Trophoblast cell (in vitro differentiated cells and primary cell): ENCODE measurements around the gene HGFAC.
"Not testable (repeated sequence)": the region's sequence is repeated elsewhere in the genome, so short reads cannot be mapped to it uniquely, and the experiment has no call there.

Experiments
- DNase-seq, 2 donors: peaks; one replicate each; pipeline ENCODE4 v3.0.0-alpha.2; 2016
- H2AFZ ChIP-seq: 2 replicates; pipeline ENCODE4 v1.6.1; 2013; ENCODE audit warnings: low read length, moderate library complexity, mild to moderate bottlenecking; ENCODE audit not compliant: insufficient read depth, poor library complexity
- H2AK5ac ChIP-seq: 2 replicates; pipeline ENCODE4 v1.6.1; 2013; ENCODE audit warnings: mild to moderate bottlenecking, low read length
- H2BK120ac ChIP-seq: 2 replicates; pipeline ENCODE4 v1.6.1; 2013; ENCODE audit warnings: low read length, mild to moderate bottlenecking, moderate library complexity; ENCODE audit not compliant: insufficient read depth, poor library complexity
- H2BK12ac ChIP-seq: 2 replicates; pipeline ENCODE4 v1.6.1; 2013; ENCODE audit warnings: mild to moderate bottlenecking, low read length, moderate library complexity
- H2BK5ac ChIP-seq: 2 replicates; pipeline ENCODE4 v1.6.1; 2013; ENCODE audit warnings: low read length, low read depth, moderate library complexity, mild to moderate bottlenecking; ENCODE audit not compliant: poor library complexity
- H3K14ac ChIP-seq: 2 replicates; pipeline ENCODE4 v1.6.1; 2013; ENCODE audit warnings: mild to moderate bottlenecking, low read length
- H3K18ac ChIP-seq: 2 replicates; pipeline ENCODE4 v1.6.1; 2013; ENCODE audit warnings: mild to moderate bottlenecking, low read length
- H3K23ac ChIP-seq: 2 replicates; pipeline ENCODE4 v1.6.1; 2013; ENCODE audit warnings: low read length
- H3K27ac ChIP-seq: 2 replicates; pipeline ENCODE4 v1.5.1; 2013; ENCODE audit warnings: low read depth, mild to moderate bottlenecking, inconsistent platforms, low read length, moderate library complexity
- H3K27me3 ChIP-seq: 2 replicates; pipeline ENCODE4 v1.6.1; 2013; ENCODE audit warnings: inconsistent platforms, mild to moderate bottlenecking, low read length, moderate library complexity; ENCODE audit not compliant: insufficient read depth
- H3K36me3 ChIP-seq, 2 experiments: 1 replicate in 1 of 2; 2 replicates in 1 of 2; pipeline ENCODE4 v1.6.1; 2013; ENCODE audit warnings: low read length in 2 of 2, mild to moderate bottlenecking in 2 of 2, moderate library complexity in 1 of 2; ENCODE audit not compliant: insufficient read depth in 2 of 2, control insufficient read depth in 1 of 2
- H3K4ac ChIP-seq: 2 replicates; pipeline ENCODE4 v1.6.1; 2013; ENCODE audit warnings: low read depth, mild to moderate bottlenecking, low read length, moderate library complexity
- H3K4me1 ChIP-seq, 2 experiments: 1 replicate in 1 of 2; 2 replicates in 1 of 2; pipeline ENCODE4 v1.6.1; 2013; ENCODE audit warnings: low read length in 2 of 2, mild to moderate bottlenecking in 2 of 2, moderate library complexity in 1 of 2; ENCODE audit not compliant: insufficient read depth in 2 of 2, control insufficient read depth in 1 of 2
- H3K4me2 ChIP-seq: 2 replicates; pipeline ENCODE4 v1.6.1; 2013; ENCODE audit warnings: inconsistent platforms, mild to moderate bottlenecking, low read length, moderate library complexity
- H3K4me3 ChIP-seq: 2 replicates; pipeline ENCODE4 v1.5.1; 2013; ENCODE audit warnings: mild to moderate bottlenecking, low read depth, low read length, inconsistent platforms
- H3K79me1 ChIP-seq: one replicate; pipeline ENCODE4 v1.6.1; 2013; ENCODE audit warnings: low read length
- H3K79me2 ChIP-seq: 2 replicates; pipeline ENCODE4 v1.6.1; 2013; ENCODE audit warnings: low read length, mild to moderate bottlenecking; ENCODE audit not compliant: control insufficient read depth, insufficient read depth, poor library complexity
- H3K9ac ChIP-seq: 2 replicates; pipeline ENCODE4 v1.6.1; 2013; ENCODE audit warnings: mild to moderate bottlenecking, low read length
- H3K9me3 ChIP-seq: 2 replicates; pipeline ENCODE4 v1.6.1; 2013; ENCODE audit warnings: low read depth, mild to moderate bottlenecking, control low read depth, inconsistent platforms, low read length; ENCODE audit not compliant: insufficient read depth
- H4K12ac ChIP-seq: 2 replicates; pipeline ENCODE4 v1.6.1; 2013; ENCODE audit warnings: low read depth, mild to moderate bottlenecking, low read length, moderate library complexity
- H4K8ac ChIP-seq: 2 replicates; pipeline ENCODE4 v1.6.1; 2013; ENCODE audit warnings: low read depth, mild to moderate bottlenecking, low read length, moderate library complexity
- H4K91ac ChIP-seq: one replicate; pipeline ENCODE4 v1.6.1; 2013; ENCODE audit warnings: low read depth, mild to moderate bottlenecking, low read length, moderate library complexity
- WGBS: extraction: QIAGEN DNeasy Blood & Tissue Kit; methylation state at CpG from one replicate; pipeline ENCODE4 v1.1.7; 2013; ENCODE audit warnings: missing lambda C conversion rate; ENCODE audit not compliant: insufficient read length, insufficient coverage; ENCODE audit errors: extremely low coverage; 5-methylcytosine and 5-hydroxymethylcytosine counted together

Gene HGFAC

DNA sequence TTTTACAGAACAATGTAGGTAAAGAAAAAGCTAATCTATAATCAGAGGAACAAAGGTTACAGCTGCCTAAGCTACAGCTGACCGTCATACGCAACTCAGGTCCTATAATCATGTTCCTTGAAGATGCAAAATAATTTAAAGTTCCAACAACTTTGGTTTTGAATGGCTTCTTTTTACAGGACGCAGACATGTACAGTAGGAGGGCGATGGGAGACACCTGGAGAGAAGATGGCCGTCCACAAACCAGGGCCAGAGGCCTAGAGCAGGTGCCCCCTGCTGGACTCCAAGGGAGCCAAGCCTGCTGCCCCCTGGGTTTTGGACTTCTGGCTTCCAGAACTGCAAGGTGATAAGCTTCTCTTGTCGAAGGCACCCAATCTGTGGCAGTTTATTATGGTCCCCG lies 10.6 kb downstream of the HGFAC start:
- Histone ChIP-seq H3K27me3 (no peaks in the 10 kb centered on the region), H4K8ac (no peak overlapping the region), H2AK5ac (no peak overlapping the region), H3K14ac (no peak overlapping the region), H3K9ac (no peak overlapping the region), H3K4me1 (no peaks in the 10 kb centered on the region), H4K91ac (no peak overlapping the region), H3K4me3 (no peak overlapping the region), H4K12ac (no peak overlapping the region), H3K79me1 (no peaks in the 10 kb centered on the region), H3K9me3 (peaks cover 5% of the 10 kb centered on the region), H2AFZ (no peak overlapping the region), H2BK120ac (no peak overlapping the region), H2BK5ac (no peak overlapping the region), H3K4me2 (no peak overlapping the region), H3K27ac (no peak overlapping the region), H3K36me3 (no peaks in the 10 kb centered on the region), H3K79me2 (no peaks in the 10 kb centered on the region), H3K18ac (no peak overlapping the region), H2BK12ac (no peak overlapping the region), H3K4ac (no peak overlapping the region), H3K23ac (no peak overlapping the region)
- no CpG with 5 or more reads among the region's 7 CpGs for WGBS
- peak in 1 of 2 donors; percentile 36 for DNase-seq

DNA sequence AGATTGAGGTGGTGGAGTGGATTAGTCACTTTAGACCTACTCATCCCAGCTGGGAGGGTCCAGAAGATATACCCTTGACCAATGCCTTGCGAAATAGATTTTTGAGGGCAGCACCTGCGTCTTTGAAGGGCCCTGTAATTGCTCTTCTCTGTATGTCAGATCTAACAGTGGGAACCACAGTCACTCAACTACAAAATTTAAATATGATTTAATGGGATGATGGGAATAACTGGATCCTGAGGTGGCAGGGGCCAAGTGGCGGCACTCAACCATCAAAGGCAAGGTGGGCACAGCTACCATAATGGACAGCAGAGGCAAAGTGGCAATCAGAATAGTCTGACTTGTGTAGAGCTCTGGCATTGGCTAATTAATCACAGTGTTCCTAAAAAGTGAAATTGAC lies 13.8 kb downstream of the HGFAC start:
- not testable (repeated sequence) for H4K91ac ChIP-seq, H3K4ac ChIP-seq, H3K18ac ChIP-seq, H3K27me3 ChIP-seq, H3K79me1 ChIP-seq, H3K14ac ChIP-seq, H3K27ac ChIP-seq, H2BK12ac ChIP-seq, H3K9ac ChIP-seq, DNase-seq, H3K4me2 ChIP-seq, H2AK5ac ChIP-seq, H3K4me3 ChIP-seq, H2BK120ac ChIP-seq, H3K4me1 ChIP-seq, H2AFZ ChIP-seq, H3K23ac ChIP-seq, H3K9me3 ChIP-seq, H3K36me3 ChIP-seq, H2BK5ac ChIP-seq, H4K8ac ChIP-seq, H4K12ac ChIP-seq, H3K79me2 ChIP-seq
- no CpG with 5 or more reads among the region's 3 CpGs for WGBS

DNA sequence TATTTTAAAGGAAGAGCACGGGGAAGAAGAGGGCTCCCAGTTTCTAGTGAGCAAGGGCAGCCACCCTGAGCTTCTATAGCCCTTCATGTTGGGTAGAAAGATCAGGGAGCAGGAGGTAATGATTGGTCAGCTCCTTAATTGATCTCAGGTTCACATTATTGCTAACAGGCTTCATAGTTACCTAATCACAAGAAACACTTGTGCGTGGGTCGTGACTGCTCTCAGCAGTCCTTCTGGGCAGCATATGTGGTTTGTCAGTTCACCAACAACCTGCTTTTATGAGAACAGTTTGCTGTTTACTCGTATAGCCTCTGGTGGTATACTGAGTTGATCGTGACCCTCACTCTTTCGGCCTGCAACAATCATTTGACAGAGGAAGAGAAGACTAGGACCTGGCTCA lies 16.6 kb downstream of the HGFAC start:
- H2BK5ac ChIP-seq, result no peak overlapping the region
- no peak overlapping the region for H2BK12ac ChIP-seq
- H3K14ac ChIP-seq, result no peak overlapping the region
- no peak overlapping the region for H3K18ac ChIP-seq
- no peak overlapping the region for H3K4me2 ChIP-seq
- no peak overlapping the region for H4K91ac ChIP-seq
- H3K23ac ChIP-seq, result no peak overlapping the region
- H4K12ac ChIP-seq, result no peak overlapping the region
- H3K27ac ChIP-seq, result no peak overlapping the region
- no peaks in the 10 kb centered on the region for H3K4me1 ChIP-seq
- no peak overlapping the region for H2AFZ ChIP-seq
- no peaks in the 10 kb centered on the region for H3K36me3 ChIP-seq
- H4K8ac ChIP-seq, result no peak overlapping the region
- H3K9ac ChIP-seq, result no peak overlapping the region
- no peaks in the 10 kb centered on the region for H3K79me1 ChIP-seq
- H3K9me3 ChIP-seq, result peaks cover 6% of the 10 kb centered on the region
- H3K27me3 ChIP-seq, result peaks cover 6% of the 10 kb centered on the region
- no CpG with 5 or more reads among the region's 6 CpGs for WGBS
- H3K4me3 ChIP-seq, result no peak overlapping the region
- H2BK120ac ChIP-seq, result no peak overlapping the region
- DNase-seq, result no peak
- no peak overlapping the region for H3K4ac ChIP-seq
- H2AK5ac ChIP-seq, result no peak overlapping the region
- H3K79me2 ChIP-seq, result no peaks in the 10 kb centered on the region

GRCh38 chr4:3459156-3459555 lies 17.4 kb downstream of the HGFAC start:
- H3K27me3 ChIP-seq, result peaks cover 12% of the 10 kb centered on the region
- not testable (repeated sequence) for H3K36me3 ChIP-seq, H2BK120ac ChIP-seq, H3K4ac ChIP-seq, H4K91ac ChIP-seq, H3K79me1 ChIP-seq, H2AK5ac ChIP-seq, H3K4me2 ChIP-seq, H3K9me3 ChIP-seq, H4K12ac ChIP-seq, H3K18ac ChIP-seq, H3K23ac ChIP-seq, H3K9ac ChIP-seq, H4K8ac ChIP-seq, H2AFZ ChIP-seq, H2BK12ac ChIP-seq, H2BK5ac ChIP-seq, DNase-seq, H3K79me2 ChIP-seq, H3K4me1 ChIP-seq, H3K14ac ChIP-seq, H3K4me3 ChIP-seq, H3K27ac ChIP-seq
- WGBS, result no CpG with 5 or more reads among the region's 5 CpGs
